G401 (cell line): ENCODE data around the gene SLC35D1. TPM values are rescaled to one million over a fixed set of nuclear protein-coding genes. Genes with fewer than 3 reads are reported as not detected.

ENCODE experiments used
- total RNA-seq: library from RNA; depleted of rRNA; stranded (reverse); fragments of >200 nt; shearing (Covaris generic); gene quantifications from 2 replicates; pipeline ENCODE4 v1.2.3, GENCODE V29; 2014; rRNA removed

SLC35D1 gene
- total RNA-seq, 1 experiment from 2014 or later = 4.7 TPM

Other genes with a start within 250 kb of the SLC35D1 start
- 3.7 and 7.3 TPM in 2 replicates for gene DNAI4, start 129.3 kb downstream of the SLC35D1 start, total RNA-seq
- 13.5 and 20.5 TPM in 2 replicates for gene MIER1, start 129.2 kb downstream of the SLC35D1 start, total RNA-seq
- gene C1orf141, start 80.8 kb upstream of the SLC35D1 start, total RNA-seq = not detected in 2 replicates
- gene IL23R, start 112.3 kb upstream of the SLC35D1 start, total RNA-seq = not detected in 2 replicates